Epithelial cell of proximal tubule (primary cell): ENCODE measurements around the gene RRAS2. TPM values are rescaled to one million over a fixed set of nuclear protein-coding genes. Genes with fewer than 3 reads are reported as not detected.
"Not testable (repeated sequence)": the region's sequence is repeated elsewhere in the genome, so short reads cannot be mapped to it uniquely, and the experiment has no call there.

Source experiments
- DNase-seq: peaks from one replicate; pipeline ENCODE4 v3.0.0-alpha.2; 2011; ENCODE audit warnings: low read depth
- H3K4me3 ChIP-seq: 2 replicates; pipeline ENCODE4 v1.5.1; 2011; ENCODE audit warnings: low read depth, mild to moderate bottlenecking, low read length
- CTCF ChIP-seq: conservative IDR thresholded peaks from 2 replicates; pipeline ENCODE4 v1.5.1; 2012; ENCODE audit warnings: low read depth, mild to moderate bottlenecking, low read length
- total RNA-seq: library from RNA; depleted of rRNA; stranded (reverse); fragments of >200 nt; gene quantifications from 2 replicates; pipeline ENCODE4 v1.2.3, GENCODE V29; 2015

RRAS2 gene
- total RNA-seq, 1 donor from 2014 or later, result 86.7 TPM

DNA sequence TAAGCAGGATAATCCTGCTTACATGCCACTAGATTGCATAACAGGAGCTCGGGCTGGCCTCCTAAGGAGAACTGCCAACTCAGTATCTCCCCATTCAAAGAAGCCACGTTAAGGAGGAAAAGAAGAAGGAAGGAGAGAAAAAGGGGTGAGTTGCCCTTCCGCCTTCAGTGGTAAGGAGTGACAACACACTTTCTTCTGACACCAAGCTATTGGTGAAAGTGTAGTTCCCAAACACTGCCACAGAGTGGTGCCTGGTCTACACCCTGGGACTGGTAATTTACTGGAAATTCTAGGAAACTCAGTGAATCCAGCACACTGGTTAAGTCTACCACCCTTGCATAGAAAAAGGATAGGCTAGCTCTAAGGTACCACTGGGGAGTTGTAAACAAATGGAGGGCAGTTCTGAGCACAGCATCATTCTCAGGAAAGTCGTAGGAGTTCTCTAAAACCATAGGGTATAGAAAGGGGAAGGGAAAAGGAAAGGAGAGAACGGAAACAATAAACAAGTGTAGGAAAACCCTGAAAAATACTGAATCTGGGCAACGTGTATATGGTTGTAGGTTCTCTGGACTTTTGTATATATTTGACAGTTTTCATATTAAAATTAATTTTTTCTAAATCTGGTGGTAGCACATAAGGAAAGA is 58.2 kb downstream of the RRAS2 start:
- no peak for DNase-seq
- no peak overlapping the region for H3K4me3 ChIP-seq
- peak; percentile 87 for TF ChIP-seq CTCF

- TF ChIP-seq CTCF, result no peak
- no peak for DNase-seq
- H3K4me3 ChIP-seq, result no peak overlapping the region
Observed at GRCh38 chr11:14299921-14300320, 59.1 kb downstream of the RRAS2 start.

DNA sequence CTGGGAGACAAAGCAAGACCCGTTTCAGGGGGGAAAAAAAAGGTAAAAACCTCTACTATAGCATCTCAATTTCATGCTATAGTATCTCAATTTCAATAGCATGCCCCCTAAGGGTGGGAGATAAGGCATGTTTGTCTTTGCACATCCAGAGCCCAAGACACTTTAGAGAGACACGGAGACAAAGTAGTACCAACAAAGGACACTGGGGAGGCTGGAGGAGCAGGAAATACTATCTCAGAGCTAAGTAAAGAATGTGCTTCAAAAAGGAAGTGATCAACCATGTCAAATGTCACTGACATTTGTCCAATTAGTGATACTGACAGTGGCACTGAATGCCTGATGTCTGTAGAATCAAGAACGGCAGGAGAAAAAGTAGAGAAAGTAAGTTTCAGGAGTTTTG is 68.6 kb downstream of the RRAS2 start:
- no peak for DNase-seq
- TF ChIP-seq CTCF, result no peak
- no peak overlapping the region for H3K4me3 ChIP-seq

DNA sequence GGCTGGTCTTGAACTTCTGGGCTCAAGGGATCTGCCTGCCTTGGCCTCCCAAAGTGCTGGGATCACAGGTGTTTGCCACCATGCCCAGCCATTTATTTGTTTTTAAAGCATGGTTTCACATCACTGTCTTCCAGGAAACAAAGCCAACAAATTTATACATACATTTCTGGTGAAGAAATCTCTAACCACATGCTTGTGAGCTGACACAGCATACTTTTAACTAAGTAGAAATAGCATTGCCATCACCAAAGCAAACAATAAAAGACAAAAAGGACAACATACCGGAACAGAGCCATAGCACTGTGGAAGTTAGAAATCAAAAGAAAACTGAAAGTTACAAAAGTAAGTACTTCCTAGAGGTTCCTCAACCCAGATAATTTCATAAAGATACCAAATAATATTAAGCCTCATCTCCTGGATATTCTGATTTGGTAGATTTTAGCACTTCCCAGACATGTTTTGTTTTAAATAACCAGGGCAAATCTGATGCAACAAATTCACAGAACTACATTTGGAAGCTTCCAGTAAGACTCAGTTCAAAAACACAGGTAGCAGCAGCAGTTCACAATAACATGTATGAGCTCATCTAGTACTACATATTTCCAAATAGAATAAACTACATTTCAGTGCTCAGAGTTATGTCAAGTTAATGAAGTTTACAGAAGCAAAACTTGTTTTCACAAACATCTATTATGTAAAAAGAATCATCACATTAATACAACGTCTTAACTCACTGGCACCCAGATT is 70.6 kb downstream of the RRAS2 start:
- peak; percentile 61 for DNase-seq

GRCh38 chr11:14278869-14279268 is 80.1 kb downstream of the RRAS2 start:
- not testable (repeated sequence) for DNase-seq, H3K4me3 ChIP-seq

More for the DNA sequence above, 70.6 kb downstream of the RRAS2 start:
- no peak overlapping the region for H3K4me3 ChIP-seq
- no peak for TF ChIP-seq CTCF

- H3K4me3 ChIP-seq, result no peak overlapping the region
- TF ChIP-seq CTCF, result no peak
- DNase-seq, result no peak
Observed at GRCh38 chr11:14275076-14275475, 83.9 kb downstream of the RRAS2 start.

DNA sequence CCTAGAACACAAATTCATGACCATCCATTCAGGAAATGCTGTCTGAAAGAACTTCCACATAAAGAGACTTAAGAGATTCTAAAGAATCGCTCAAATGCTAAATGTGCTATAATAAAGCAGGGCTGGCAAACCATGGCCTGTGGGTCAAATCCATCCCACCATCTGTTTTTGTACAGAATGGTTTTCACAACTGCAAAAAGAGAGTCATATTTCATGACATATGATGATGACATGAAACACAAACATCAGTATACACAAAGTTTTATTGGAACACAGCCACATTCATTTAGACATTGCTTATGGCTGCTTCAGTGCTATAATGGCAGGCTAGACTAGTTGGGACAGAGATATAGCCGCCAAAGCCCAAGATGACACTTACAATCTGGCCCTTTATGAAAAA is 85.1 kb downstream of the RRAS2 start:
- H3K4me3 ChIP-seq, result no peak overlapping the region
- no peak for TF ChIP-seq CTCF

More for the DNA sequence above, 85.1 kb downstream of the RRAS2 start:
- no peak for DNase-seq
